Measurements from ENCODE around the gene PTTG1IP. TPM values are rescaled to one million over a fixed set of nuclear protein-coding genes. Genes with fewer than 3 reads are reported as not detected.

Gene PTTG1IP
- total RNA-seq, 4 donors from 2014 or later: 256 to 374 (median 309) TPM

DNA sequence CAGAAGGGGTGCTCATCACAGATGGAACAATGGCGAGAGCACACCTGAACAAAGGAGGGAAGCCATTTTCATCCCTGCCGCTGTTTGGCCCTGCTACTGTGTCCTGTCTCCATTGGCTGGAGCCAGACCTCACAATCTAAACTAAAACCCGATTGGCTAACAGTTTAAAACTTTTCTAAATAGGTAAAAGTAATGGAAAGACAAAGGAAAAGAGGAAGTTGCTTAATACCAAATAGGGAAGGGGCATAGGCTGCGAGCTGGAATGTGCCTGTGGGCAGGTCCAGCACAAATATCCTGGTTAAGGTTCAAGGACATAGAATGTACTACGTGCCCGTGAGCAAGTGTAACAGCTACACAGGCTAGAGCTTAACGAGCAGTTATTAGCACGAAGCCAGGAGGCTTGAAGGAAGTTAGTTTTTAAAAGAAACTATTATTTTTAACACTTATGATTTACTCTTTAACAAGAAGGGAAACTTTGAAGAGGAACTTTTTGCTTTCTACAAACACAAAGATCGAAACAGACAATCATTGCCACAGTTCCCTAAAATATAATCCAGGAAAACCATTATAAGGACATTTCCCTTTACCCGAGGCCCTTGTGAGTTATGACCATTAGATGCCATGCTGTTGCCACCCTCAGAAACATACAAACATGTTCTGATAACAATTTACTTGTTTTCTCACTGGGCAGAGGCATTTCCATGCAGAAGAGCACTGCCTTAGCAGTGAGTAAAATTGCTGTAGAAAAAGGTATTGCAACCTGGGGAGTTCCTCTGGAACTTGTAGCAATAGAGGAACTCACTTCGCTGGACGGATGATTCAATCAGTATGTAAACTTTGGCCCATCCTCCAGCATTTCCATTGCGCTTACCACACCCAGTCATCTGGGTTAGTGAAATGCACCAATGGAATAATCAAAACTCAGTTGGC, 4.8 kb upstream of the PTTG1IP start:
- peaks cover 28 to 39% of the 10 kb centered on the region in 2 donors for H3K4me1 ChIP-seq
- no peak overlapping the region for H3K4me3 ChIP-seq (replicated peaks in 1 of 3)
- H3K9me3 ChIP-seq: no peaks in the 10 kb centered on the region
- H3K27me3 ChIP-seq: no peaks in the 10 kb centered on the region
- DNase-seq: no peak
- 78 to 84% methylated on average over 13 of the region's 13 CpGs for WGBS, 2 donors
- H3K27ac ChIP-seq: no peak overlapping the region
- TF ChIP-seq CTCF (IDR thresholded peaks at IDR 0.05) (no peak), POLR2A (IDR thresholded peaks at IDR 0.05) (no peak)
- intact Hi-C loops (cut with DNase I): no loop called here
- H3K36me3 ChIP-seq: no peaks in the 10 kb centered on the region

- Histone ChIP-seq H3K27me3 (no peaks in the 10 kb centered on the region), H3K36me3 (no peaks in the 10 kb centered on the region), H3K27ac (no peak overlapping the region), H3K4me3 (replicated peaks in 1 of 3) (no peak overlapping the region), H3K4me1 (peaks cover 33 to 35% of the 10 kb centered on the region in 2 donors), H3K9me3 (no peaks in the 10 kb centered on the region)
- no peak for DNase-seq
- 92 to 95% methylated on average over 12 of the region's 12 CpGs for WGBS, 2 donors
- intact Hi-C loops (cut with DNase I): no loop called here
- no peak for TF ChIP-seq POLR2A (IDR thresholded peaks at IDR 0.05)
Measured at GRCh38 chr21:44876849-44877575, 3.5 kb upstream of the PTTG1IP start.

GRCh38 chr21:44875316-44875700, 1.8 kb upstream of the PTTG1IP start:
- no peaks in the 10 kb centered on the region for H3K27me3 ChIP-seq
- H3K36me3 ChIP-seq: no peaks in the 10 kb centered on the region
- H3K9me3 ChIP-seq: no peaks in the 10 kb centered on the region
- WGBS, 2 donors: 24 to 43% methylated on average over 6 of the region's 6 CpGs
- TF ChIP-seq CTCF (IDR thresholded peaks at IDR 0.05) (no peak), POLR2A (IDR thresholded peaks at IDR 0.05) (no peak)
- peak overlapping the region; percentile 95 to 97 (median 96) for H3K27ac ChIP-seq
- peak overlapping the region in 1 of 3 donors; percentile 37 for H3K4me3 ChIP-seq (replicated peaks in 1 of 3)
- no peak for DNase-seq
- peaks cover 36 to 39% of the 10 kb centered on the region in 2 donors for H3K4me1 ChIP-seq
- intact Hi-C loops (cut with DNase I): no loop called here

DNA sequence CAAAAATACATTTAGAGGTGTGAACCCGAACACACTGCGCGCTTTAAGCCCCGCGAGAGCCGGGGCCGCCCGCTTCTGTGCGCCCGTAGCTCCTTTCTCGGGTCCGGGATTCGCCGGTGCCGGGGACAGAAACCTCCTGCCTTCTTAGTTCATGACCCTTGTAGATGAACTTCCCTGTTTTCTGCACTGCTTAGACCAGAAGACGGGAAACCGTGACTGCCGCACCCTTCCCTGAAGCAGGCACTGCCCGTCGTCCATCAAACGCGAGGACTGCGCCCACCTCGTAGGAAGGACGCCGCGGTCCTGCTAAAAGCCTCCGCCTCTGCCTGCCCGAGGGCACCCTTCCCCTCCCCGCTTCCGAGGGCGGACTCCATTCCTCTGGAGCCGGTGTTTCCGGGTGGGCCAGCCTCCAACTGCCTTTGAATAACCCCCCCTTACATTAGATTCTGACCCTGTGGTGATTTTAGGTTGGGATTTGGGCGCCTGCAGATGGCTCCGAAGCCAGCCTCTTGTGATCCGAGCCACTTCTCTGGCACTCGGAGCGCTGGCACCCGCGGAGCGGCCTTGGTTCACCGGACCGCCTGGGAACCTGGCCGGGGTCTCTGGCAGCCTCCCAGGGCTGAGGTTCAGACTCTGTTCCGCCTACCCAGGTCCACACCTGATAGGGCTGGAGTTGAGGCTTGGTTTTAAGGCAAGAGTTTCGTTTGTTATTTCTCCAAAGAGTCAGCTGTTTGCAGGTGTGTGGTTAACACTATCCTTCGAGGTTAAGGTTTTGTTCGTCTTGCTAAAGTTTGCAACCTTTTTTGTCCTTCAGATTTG, 1.2 kb upstream of the PTTG1IP start:
- DNase-seq: peak; percentile 92 to 94
- no peak for TF ChIP-seq CTCF (IDR thresholded peaks at IDR 0.05)
- no peak for TF ChIP-seq POLR2A (IDR thresholded peaks at IDR 0.05)
- H3K27ac ChIP-seq: peak overlapping the region; percentile 95 to 97 (median 96)
- H3K27me3 ChIP-seq: no peaks in the 10 kb centered on the region
- H3K9me3 ChIP-seq: no peaks in the 10 kb centered on the region
- H3K4me3 ChIP-seq (replicated peaks in 1 of 3): peak overlapping the region in 2 of 3 donors; percentile 37 to 45
- intact Hi-C loops (cut with DNase I): loop anchor here (5.0 kb wide), 1 partner anchor 72 kb away; the partner anchor contains the start of gene UBE2G2
- WGBS, 2 donors: 3 to 17% methylated on average over 18 to 41 of the region's 49 CpGs
- peaks cover 40 to 45% of the 10 kb centered on the region in 2 donors for H3K4me1 ChIP-seq
- no peaks in the 10 kb centered on the region for H3K36me3 ChIP-seq

DNA sequence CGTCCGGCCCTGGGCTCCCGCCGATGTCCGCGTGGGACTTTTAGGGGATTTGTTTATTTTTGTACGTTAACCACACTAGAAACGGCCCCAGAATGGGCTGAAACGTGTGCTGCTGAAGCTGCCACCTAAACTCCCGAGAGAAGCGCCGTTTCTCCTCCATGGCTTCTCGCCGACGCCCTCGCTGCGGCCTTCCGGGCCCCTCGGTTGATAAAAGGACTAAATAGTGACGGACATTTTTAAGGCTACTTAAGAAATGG, 678 bp upstream of the PTTG1IP start:
- intact Hi-C loops (cut with DNase I): loop anchor here (5.0 kb wide), 1 partner anchor 72 kb away; the partner anchor contains the start of gene UBE2G2
- no peak for TF ChIP-seq CTCF (IDR thresholded peaks at IDR 0.05)
- no peak for TF ChIP-seq POLR2A (IDR thresholded peaks at IDR 0.05)
- WGBS, 2 donors: 7 to 11% methylated on average over 3 to 18 of the region's 20 CpGs

More for the DNA sequence above, 678 bp upstream of the PTTG1IP start:
- Histone ChIP-seq H3K9me3 (no peaks in the 10 kb centered on the region), H3K36me3 (no peaks in the 10 kb centered on the region), H3K27me3 (no peaks in the 10 kb centered on the region), H3K27ac (peak overlapping the region; percentile 95 to 97 (median 96)), H3K4me1 (peaks cover 45 to 48% of the 10 kb centered on the region in 2 donors), H3K4me3 (replicated peaks in 1 of 3) (peak overlapping the region in 2 of 3 donors; percentile 37 to 45)
- no peak for DNase-seq

All from thyroid gland (tissue), 4 donors.